Type B pancreatic cell (in vitro differentiated cells): Measurements from ENCODE around the gene ASB5. TPM values are rescaled to one million over a fixed set of nuclear protein-coding genes. Genes with fewer than 3 reads are reported as not detected.
A peak's percentile ranks its signal among the peaks of the same experiment; 100 is the strongest.
"Not testable (repeated sequence)": the region's sequence is repeated elsewhere in the genome, so short reads cannot be mapped to it uniquely, and the experiment has no call there.

Source experiments
- DNase-seq: peaks from one replicate; pipeline ENCODE4 v3.0.0; 2021; ENCODE audit warnings: mixed read lengths; ENCODE audit not compliant: unreplicated experiment; ENCODE audit errors: extremely low spot score
- H3K27ac Mint-ChIP-seq: 2 replicates; pipeline ENCODE4 v1.8.0; 2021; ENCODE audit warnings: mild to moderate bottlenecking, mixed read lengths
- H3K27me3 Mint-ChIP-seq: 2 replicates; pipeline ENCODE4 v1.8.0; 2021; ENCODE audit warnings: mixed read lengths
- H3K36me3 Mint-ChIP-seq: 2 replicates; pipeline ENCODE4 v1.8.0; 2021; ENCODE audit warnings: mixed read lengths
- H3K4me1 Mint-ChIP-seq: one replicate; pipeline ENCODE4 v1.8.0; 2021; ENCODE audit warnings: mixed read lengths; ENCODE audit not compliant: unreplicated experiment
- H3K4me3 Mint-ChIP-seq: 2 replicates; pipeline ENCODE4 v1.8.0; 2021; ENCODE audit warnings: mild to moderate bottlenecking, mixed read lengths
- H3K9me3 Mint-ChIP-seq: 2 replicates; pipeline ENCODE4 v1.8.0; 2021; ENCODE audit warnings: mixed read lengths
- total RNA-seq: library from RNA; stranded (reverse); gene quantifications from 2 replicates; pipeline ENCODE4 v1.2.1, GENCODE V29; 2021; ENCODE audit warnings: low replicate concordance
- TF ChIP-seq, protein P1 (sequence below): fragments of 200-600 bp; sonication (generic); conservative IDR thresholded peaks from 2 replicates; pipeline ENCODE4 v1.5.0; 2021; ENCODE audit warnings: antibody characterized with exemption, mild to moderate bottlenecking

ASB5 gene
- total RNA-seq, 1 donor from 2014 or later: not detected

DNA sequence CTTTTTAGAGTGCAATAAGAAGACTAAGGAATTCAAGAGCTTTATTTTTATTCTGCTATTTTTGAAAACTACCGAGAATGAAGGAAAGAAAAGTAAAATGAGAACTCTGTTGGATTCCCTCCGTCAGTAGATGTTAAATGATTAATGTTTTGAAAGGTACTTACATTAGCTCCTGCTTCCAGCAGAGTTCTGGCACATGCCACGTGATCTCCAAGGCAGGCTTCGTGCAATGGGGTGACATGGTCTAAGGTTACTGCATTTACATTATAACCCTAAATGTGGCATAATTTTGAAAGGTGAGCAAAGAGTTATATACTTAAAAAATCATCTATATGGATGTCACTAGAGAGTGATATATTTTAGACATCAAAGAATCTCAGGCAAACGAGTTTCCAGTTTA lies 46.9 kb downstream of the ASB5 start:
- DNase-seq: no peak
- H3K36me3 Mint-ChIP-seq: no peaks in the 10 kb centered on the region
- TF ChIP-seq, protein P1, sequence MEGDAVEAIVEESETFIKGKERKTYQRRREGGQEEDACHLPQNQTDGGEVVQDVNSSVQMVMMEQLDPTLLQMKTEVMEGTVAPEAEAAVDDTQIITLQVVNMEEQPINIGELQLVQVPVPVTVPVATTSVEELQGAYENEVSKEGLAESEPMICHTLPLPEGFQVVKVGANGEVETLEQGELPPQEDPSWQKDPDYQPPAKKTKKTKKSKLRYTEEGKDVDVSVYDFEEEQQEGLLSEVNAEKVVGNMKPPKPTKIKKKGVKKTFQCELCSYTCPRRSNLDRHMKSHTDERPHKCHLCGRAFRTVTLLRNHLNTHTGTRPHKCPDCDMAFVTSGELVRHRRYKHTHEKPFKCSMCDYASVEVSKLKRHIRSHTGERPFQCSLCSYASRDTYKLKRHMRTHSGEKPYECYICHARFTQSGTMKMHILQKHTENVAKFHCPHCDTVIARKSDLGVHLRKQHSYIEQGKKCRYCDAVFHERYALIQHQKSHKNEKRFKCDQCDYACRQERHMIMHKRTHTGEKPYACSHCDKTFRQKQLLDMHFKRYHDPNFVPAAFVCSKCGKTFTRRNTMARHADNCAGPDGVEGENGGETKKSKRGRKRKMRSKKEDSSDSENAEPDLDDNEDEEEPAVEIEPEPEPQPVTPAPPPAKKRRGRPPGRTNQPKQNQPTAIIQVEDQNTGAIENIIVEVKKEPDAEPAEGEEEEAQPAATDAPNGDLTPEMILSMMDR: no peak
- H3K9me3 Mint-ChIP-seq: peaks cover 4% of the 10 kb centered on the region
- no peaks in the 10 kb centered on the region for H3K4me1 Mint-ChIP-seq
- peak overlapping the region; percentile 50 for H3K27ac Mint-ChIP-seq
- H3K27me3 Mint-ChIP-seq: no peaks in the 10 kb centered on the region
- H3K4me3 Mint-ChIP-seq: no peak overlapping the region

DNA sequence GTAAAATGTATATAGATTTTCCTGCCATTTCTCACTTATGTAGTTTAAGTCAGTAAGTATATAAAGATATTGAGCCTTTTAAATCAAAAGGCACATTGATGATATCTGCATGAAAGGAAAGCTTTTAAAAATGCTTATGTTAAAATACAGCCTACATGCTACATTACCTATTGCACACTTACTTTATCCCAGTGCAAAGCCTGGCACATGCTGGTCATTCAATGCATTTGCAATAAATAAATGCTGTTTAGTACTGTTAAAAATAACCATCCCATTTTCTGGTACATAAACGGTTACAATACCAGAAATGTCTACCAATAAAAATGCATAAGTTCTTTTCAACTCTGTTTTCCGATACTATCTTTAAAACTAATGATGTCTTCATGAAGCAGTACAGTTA lies 51.5 kb downstream of the ASB5 start:
- Mint-ChIP-seq H3K36me3 (no peaks in the 10 kb centered on the region), H3K27me3 (no peaks in the 10 kb centered on the region), H3K4me3 (no peak overlapping the region), H3K4me1 (no peaks in the 10 kb centered on the region), H3K27ac (no peak overlapping the region), H3K9me3 (peaks cover 6% of the 10 kb centered on the region)
- TF ChIP-seq, protein P1: no peak
- DNase-seq: no peak

DNA sequence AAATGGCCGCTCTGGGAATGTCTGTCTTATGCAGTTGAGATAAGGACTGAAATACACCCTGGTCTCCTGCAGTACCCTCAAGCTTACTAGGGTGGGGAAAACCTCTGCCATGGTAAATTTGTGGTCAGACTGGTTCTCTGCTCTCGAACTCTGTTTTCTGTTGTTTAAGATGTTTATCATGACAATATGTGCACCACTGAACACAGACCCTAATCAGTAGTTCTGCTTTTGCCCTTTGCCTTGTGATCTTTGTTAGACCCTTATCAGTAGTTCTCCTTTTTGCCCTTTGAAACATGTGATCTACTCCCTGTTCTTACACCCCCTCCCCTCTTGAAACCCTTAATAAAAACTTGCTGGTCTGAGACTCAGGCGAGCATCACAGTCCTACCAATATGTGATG lies 56.7 kb downstream of the ASB5 start:
- not testable (repeated sequence) for DNase-seq, H3K9me3 Mint-ChIP-seq, H3K4me3 Mint-ChIP-seq, H3K36me3 Mint-ChIP-seq, H3K4me1 Mint-ChIP-seq, H3K27me3 Mint-ChIP-seq, H3K27ac Mint-ChIP-seq

DNA sequence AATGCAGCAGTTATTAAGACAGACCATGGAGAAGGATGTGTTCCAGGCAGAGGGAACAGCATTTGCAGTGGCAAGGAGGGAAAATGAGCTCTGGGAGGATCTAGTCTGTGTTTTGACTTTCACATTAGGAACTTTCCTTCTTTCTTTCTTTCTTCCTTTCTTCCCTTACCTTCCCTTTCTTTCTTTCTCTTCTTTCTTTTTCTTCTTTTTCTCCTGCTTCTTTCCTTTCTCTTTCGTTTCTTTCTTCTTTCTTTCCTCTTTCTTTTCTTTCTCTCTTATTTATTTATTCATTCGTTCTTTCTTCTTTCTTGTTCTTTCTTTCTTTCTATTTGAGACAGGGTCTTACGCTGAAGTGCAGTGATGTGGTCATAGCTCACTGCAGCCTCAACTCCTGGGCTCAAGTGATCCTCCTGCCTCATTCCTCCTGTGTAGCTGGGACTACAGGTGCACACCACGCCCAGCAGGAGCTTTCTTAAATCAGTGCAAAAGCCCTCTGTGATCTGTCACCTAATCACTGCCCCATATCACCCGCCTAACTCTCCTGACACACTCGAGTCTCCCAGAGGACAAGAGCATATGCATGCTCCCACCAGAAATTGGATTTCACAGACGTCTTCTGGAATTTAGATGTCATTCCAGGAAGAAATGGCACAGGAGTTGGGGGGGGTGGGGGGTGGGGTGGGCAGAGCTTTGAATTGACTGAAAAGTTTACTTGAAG lies 58.3 kb downstream of the ASB5 start:
- peaks cover 9% of the 10 kb centered on the region for H3K9me3 Mint-ChIP-seq
- peaks cover 4% of the 10 kb centered on the region for H3K27me3 Mint-ChIP-seq
- no peak for DNase-seq
- no peak overlapping the region for H3K4me3 Mint-ChIP-seq
- peaks cover under 1% of the 10 kb centered on the region for H3K4me1 Mint-ChIP-seq
- no peaks in the 10 kb centered on the region for H3K36me3 Mint-ChIP-seq
- no peak overlapping the region for H3K27ac Mint-ChIP-seq
- TF ChIP-seq, protein P1: no peak

DNA sequence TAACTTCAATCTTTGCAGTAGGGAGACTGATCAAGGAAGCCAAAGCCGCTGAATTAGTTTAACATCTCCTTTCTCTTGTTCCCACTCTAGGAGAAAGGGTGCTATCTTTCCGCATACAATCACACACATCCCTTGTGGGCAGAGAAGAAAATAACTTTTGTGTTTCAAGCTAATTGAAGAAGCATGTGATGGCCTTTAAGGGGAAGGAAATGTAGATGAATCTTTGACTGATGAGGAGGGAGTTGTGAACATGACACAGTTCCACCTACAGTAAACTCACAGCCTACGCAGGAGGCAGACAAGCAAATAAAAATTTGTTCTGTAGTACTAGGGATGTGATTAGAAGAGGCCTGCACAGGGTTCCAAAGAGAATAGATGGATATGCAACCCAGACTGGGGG lies 58.9 kb downstream of the ASB5 start:
- Mint-ChIP-seq H3K4me1 (peaks cover 7% of the 10 kb centered on the region), H3K27me3 (peaks cover 7% of the 10 kb centered on the region), H3K9me3 (peaks cover 9% of the 10 kb centered on the region), H3K36me3 (no peaks in the 10 kb centered on the region), H3K27ac (no peak overlapping the region), H3K4me3 (no peak overlapping the region)
- TF ChIP-seq, protein P1: no peak
- DNase-seq: no peak

DNA sequence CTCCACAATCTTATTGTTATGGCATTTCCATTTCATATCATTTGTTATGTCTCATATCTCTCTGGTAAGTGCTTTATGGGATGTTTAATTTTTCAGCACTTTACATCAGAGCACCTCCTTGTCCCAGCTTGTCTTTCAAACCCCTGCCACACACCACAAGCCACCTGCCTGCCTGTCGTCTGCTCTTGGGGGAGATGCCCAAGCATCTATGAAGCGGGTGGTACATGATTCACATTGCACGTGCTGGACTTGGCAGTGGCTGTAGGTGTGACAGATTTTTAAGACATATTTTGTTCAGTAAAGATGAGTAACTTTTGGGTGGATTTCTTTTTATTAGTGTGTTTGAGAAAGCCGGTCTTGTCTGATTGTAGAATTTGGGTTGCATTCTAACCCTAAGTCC lies 59.5 kb downstream of the ASB5 start:
- Mint-ChIP-seq H3K4me1 (peaks cover 8% of the 10 kb centered on the region), H3K9me3 (peaks cover 9% of the 10 kb centered on the region), H3K27me3 (peaks cover 7% of the 10 kb centered on the region), H3K27ac (no peak overlapping the region), H3K4me3 (no peak overlapping the region), H3K36me3 (no peaks in the 10 kb centered on the region)
- TF ChIP-seq, protein P1: no peak
- DNase-seq: no peak
